GM12878 (cell line): ENCODE measurements around the gene OR2D3. TPM values are rescaled to one million over a fixed set of nuclear protein-coding genes. Genes with fewer than 3 reads are reported as not detected.

Experiments
- BHLHE40 ChIP-seq, 2 experiments: fragments of 450-650 bp in 1 of 2; IDR thresholded peaks; 2 replicates each; pipeline ENCODE4 v1.6.1; 2011 to 2017; ENCODE audit warnings: low read depth in 2 of 2, borderline replicate concordance in 1 of 2, improper control_type of control experiment in 1 of 2, low read length in 1 of 2, mild to moderate bottlenecking in 1 of 2
- CBX3 ChIP-seq: fragments of 200-600 bp; sonication (generic); IDR thresholded peaks from 2 replicates; pipeline ENCODE4 v1.6.1; 2016; ENCODE audit warnings: low read depth, borderline replicate concordance
- E4F1 ChIP-seq: fragments of 450-650 bp; IDR thresholded peaks from 2 replicates; pipeline ENCODE4 v1.6.1; 2018; ENCODE audit warnings: borderline replicate concordance, mild to moderate bottlenecking; ENCODE audit not compliant: partially characterized antibody
- EGR1 ChIP-seq, 2 experiments: IDR thresholded peaks; 1 replicate in 1 of 2; 2 replicates in 1 of 2; pipeline ENCODE4 v1.6.1; 2011 to 2012; ENCODE audit warnings: low read depth in 2 of 2, low read length in 2 of 2, borderline replicate concordance in 1 of 2, mild to moderate bottlenecking in 1 of 2, moderate library complexity in 1 of 2
- HCFC1 ChIP-seq: fragments of 150-350 bp; IDR thresholded peaks from 2 replicates; pipeline ENCODE4 v1.6.1; 2014; ENCODE audit warnings: low read length
- HDAC6 ChIP-seq: fragments of 200-600 bp; sonication (generic); IDR thresholded peaks from one replicate; pipeline ENCODE4 v1.8.0; 2017; ENCODE audit warnings: antibody characterized with exemption; ENCODE audit not compliant: unreplicated experiment
- IKZF1 ChIP-seq: fragments of 450-650 bp; conservative IDR thresholded peaks from 2 replicates; pipeline ENCODE4 v1.6.1; 2017; ENCODE audit warnings: antibody characterized with exemption, mild to moderate bottlenecking
- IRF4 ChIP-seq: IDR thresholded peaks from 2 replicates; pipeline ENCODE4 v1.6.1; 2011; ENCODE audit warnings: low read depth, low read length
- MTA2 ChIP-seq: fragments of 450-650 bp; IDR thresholded peaks from 2 replicates; pipeline ENCODE4 v1.6.1; 2016; ENCODE audit warnings: low read depth, mild to moderate bottlenecking, moderate library complexity
- NR2C2 ChIP-seq: IDR thresholded peaks from 2 replicates; pipeline ENCODE4 v1.6.1; 2011; ENCODE audit warnings: borderline replicate concordance, low read depth; ENCODE audit not compliant: control insufficient read depth, insufficient read length
- POLR2AphosphoS2 ChIP-seq: IDR thresholded peaks from 2 replicates; pipeline ENCODE4 v1.6.1; 2011; ENCODE audit warnings: low read depth, mild to moderate bottlenecking, low read length, improper control_type of control experiment, moderate library complexity
- RELB ChIP-seq: fragments of 450-650 bp; IDR thresholded peaks from 2 replicates; pipeline ENCODE4 v1.6.1; 2017; ENCODE audit warnings: low read depth, mild to moderate bottlenecking, moderate library complexity
- REST ChIP-seq: IDR thresholded peaks from 2 replicates; pipeline ENCODE4 v1.6.1; 2012; ENCODE audit warnings: mild to moderate bottlenecking, low read depth, low read length
- SMAD1 ChIP-seq: fragments of 450-650 bp; IDR thresholded peaks from 2 replicates; pipeline ENCODE4 v1.6.1; 2018; ENCODE audit warnings: mild to moderate bottlenecking, low read depth; ENCODE audit not compliant: partially characterized antibody
- TAF1 ChIP-seq: IDR thresholded peaks from 2 replicates; pipeline ENCODE4 v1.6.1; 2011; ENCODE audit warnings: mild to moderate bottlenecking, low read depth, low read length, borderline replicate concordance
- TBL1XR1 ChIP-seq: IDR thresholded peaks from 2 replicates; pipeline ENCODE4 v1.6.1; 2012; ENCODE audit warnings: low read depth, low read length, improper control_type of control experiment
- TCF12 ChIP-seq: IDR thresholded peaks from 2 replicates; pipeline ENCODE4 v1.6.1; 2011; ENCODE audit warnings: low read depth, mild to moderate bottlenecking, low read length
- TCF3 ChIP-seq: IDR thresholded peaks from 2 replicates; pipeline ENCODE4 v1.6.1; 2012; ENCODE audit warnings: low read depth, mild to moderate bottlenecking, low read length, borderline replicate concordance; ENCODE audit not compliant: insufficient read depth
- TCF7 ChIP-seq: IDR thresholded peaks from 2 replicates; pipeline ENCODE4 v1.6.1; 2014; ENCODE audit warnings: antibody characterized with exemption, borderline replicate concordance
- USF1 ChIP-seq: IDR thresholded peaks from 2 replicates; pipeline ENCODE4 v1.6.1; 2011; ENCODE audit warnings: borderline replicate concordance, low read depth, mild to moderate bottlenecking, moderate library complexity, mixed read lengths, low read length; ENCODE audit not compliant: insufficient read depth; ENCODE audit errors: extremely low read length
- YY1 ChIP-seq: IDR thresholded peaks from 2 replicates; pipeline ENCODE4 v1.6.1; 2011; ENCODE audit warnings: low read depth, mild to moderate bottlenecking, low read length
- ZSCAN29 ChIP-seq: fragments of 450-650 bp; IDR thresholded peaks from 2 replicates; pipeline ENCODE4 v1.6.1; 2017; ENCODE audit warnings: mild to moderate bottlenecking, moderate library complexity
- ZZZ3 ChIP-seq: IDR thresholded peaks from 2 replicates; pipeline ENCODE4 v1.6.1; 2011; ENCODE audit warnings: low read depth; ENCODE audit not compliant: control insufficient read depth, insufficient read length
- polyA plus RNA-seq, 11 experiments: library from polyadenylated mRNA; depleted of rRNA in 4 of 11; unstranded in 6 of 11; stranded (reverse) in 5 of 11; fragments of >200 nt; fragmentation: Nextera tagmentation in 4 of 11; fragmentation: Illumina TruSeq in 1 of 11; extraction: Ambion mirVana in 4 of 11; extraction: Trizol in 1 of 11; gene quantifications; 1 replicate in 1 of 11; 2 replicates in 10 of 11; pipeline versions ENCODE4 v1.2.1 to v1.2.3, GENCODE V29; 2011 to 2016; ENCODE audit warnings: inconsistent platforms in 2 of 11, missing spikeins in 2 of 11, low read depth in 1 of 11
- total RNA-seq, 4 experiments: library from RNA; depleted of rRNA in 3 of 4; stranded (reverse); fragments of >200 nt in 3 of 4; fragmentation: Illumina TruSeq in 1 of 4; extraction: Trizol in 1 of 4; gene quantifications; 2 replicates each; pipeline versions ENCODE4 v1.2.1 to v1.2.3, GENCODE V29; 2013 to 2021

The OR2D3 gene
- total and polyA plus RNA-seq, 10 of the 15 experiments (the other 5 are each of a cell fraction or from before 2014, with no cell fraction given), result 0.20 TPM; not detected in 9

- TF ChIP-seq REST (no peak), POLR2AphosphoS2 (no peak), E4F1 (no peak), ZSCAN29 (no peak), IKZF1 (no peak), EGR1 (IDR thresholded peaks at IDR 0.05; ENCODE audit: borderline replicate concordance in 1 of 2, low read depth in 2 of 2, low read length in 2 of 2) (no peak), ZZZ3 (no peak), NR2C2 (no peak), BHLHE40 (IDR thresholded peaks at IDR 0.05; ENCODE audit: borderline replicate concordance in 1 of 2, low read depth in 2 of 2, low read length in 1 of 2) (no peak), CBX3 (no peak), MTA2 (peak; percentile 43; the same call in 1 of the 2 replicates), IRF4 (no peak), TAF1 (no peak), HCFC1 (no peak), TBL1XR1 (no peak), USF1 (no peak), HDAC6 (no peak), SMAD1 (no peak), TCF3 (peak; percentile 85), TCF12 (peak; percentile 80; the same call in 1 of the 2 replicates), TCF7 (no peak), YY1 (no peak), RELB (no peak)
These were observed 6.3 kb downstream of the OR2D3 start (continued) for GRCh38 chr11:6927030-6927617.
